HUDEP-2 (cell line): Measurements from ENCODE around the gene ADGRG3.

Experiments used
- DNase-seq, 76 experiments: peaks; one replicate each; lab custom pipeline; 2025; ENCODE audit not compliant: unreplicated experiment in 76 of 76; lab: John Stamatoyannopoulos, UW

The ADGRG3 gene

GRCh38 chr16:57679016-57679415 lies 10.9 kb downstream of the ADGRG3 start:
- no peak for DNase-seq

- no peak for DNase-seq
These were observed 11.8 kb downstream of the ADGRG3 start for GRCh38 chr16:57679767-57680482.

GRCh38 chr16:57680842-57681375 lies 12.8 kb downstream of the ADGRG3 start:
- peak in 1 of 76 experiments; percentile 9 for DNase-seq

GRCh38 chr16:57681950-57682728 lies 14.0 kb downstream of the ADGRG3 start:
- DNase-seq: no peak

GRCh38 chr16:57682809-57683635 lies 14.9 kb downstream of the ADGRG3 start:
- no peak for DNase-seq

- DNase-seq: no peak
These were observed 15.8 kb downstream of the ADGRG3 start for GRCh38 chr16:57683636-57684545.

GRCh38 chr16:57684626-57685358 lies 16.7 kb downstream of the ADGRG3 start:
- DNase-seq: no peak

GRCh38 chr16:57685633-57686032 lies 17.5 kb downstream of the ADGRG3 start:
- no peak for DNase-seq

GRCh38 chr16:57686577-57686976 lies 18.5 kb downstream of the ADGRG3 start:
- DNase-seq: no peak

- DNase-seq: peak in 12 of 76 experiments; percentile 37 to 89 (median 80)
These were observed 19.3 kb downstream of the ADGRG3 start for GRCh38 chr16:57687363-57687929.

- no peak for DNase-seq
These were observed 20.4 kb downstream of the ADGRG3 start for GRCh38 chr16:57688487-57688986.

- DNase-seq: peak in 1 of 76 experiments; percentile 10
These were observed 21.1 kb downstream of the ADGRG3 start for GRCh38 chr16:57688987-57689761.

GRCh38 chr16:57689762-57690558 lies 21.9 kb downstream of the ADGRG3 start:
- peak in 74 of 76 experiments; percentile 25 to 92 (median 66) for DNase-seq

- DNase-seq: peak in 23 of 76 experiments; percentile 7 to 50 (median 23)
These were observed 22.8 kb downstream of the ADGRG3 start for GRCh38 chr16:57690782-57691471.

- DNase-seq: no peak
These were observed 24.5 kb downstream of the ADGRG3 start for GRCh38 chr16:57692636-57693035.

- DNase-seq: no peak
These were observed 25.4 kb downstream of the ADGRG3 start for GRCh38 chr16:57693550-57693949.
